ENCODE data around the gene ASB1.

Gene ASB1

GRCh38 chr2:238381341-238382115 is 45.2 kb upstream of the ASB1 start:
- H3K4me2 ChIP-seq (ENCODE audit: low read length) = no peak overlapping the region

GRCh38 chr2:238382381-238382781 is 44.3 kb upstream of the ASB1 start:
- Histone ChIP-seq H3K27me3 (ENCODE audit: insufficient read depth, low read length) (no peaks in the 10 kb centered on the region), H3K9me3 (ENCODE audit: low read length) (peaks cover 3% of the 10 kb centered on the region; the same call in 1 of the 2 replicates), H3K4me3 (ENCODE audit: low read depth, low read length, poor library complexity, severe bottlenecking) (no peak overlapping the region), H3K9me2 (ENCODE audit: low read depth, low read length) (no peaks in the 10 kb centered on the region), H3K27ac (ENCODE audit: low read depth, low read length, poor library complexity, severe bottlenecking) (no peak overlapping the region), H2AFZ (ENCODE audit: low read length) (no peak overlapping the region), H3K36me3 (ENCODE audit: insufficient read depth, low read length) (no peaks in the 10 kb centered on the region; the same call in 1 of the 2 replicates), H4K20me1 (ENCODE audit: insufficient read depth, low read length) (no peaks in the 10 kb centered on the region), H3K9ac (ENCODE audit: low read length) (no peak overlapping the region), H3K79me2 (ENCODE audit: insufficient read depth, low read length) (no peaks in the 10 kb centered on the region), H3K4me2 (ENCODE audit: low read length) (no peak overlapping the region), H3F3A (ENCODE audit: insufficient read depth, low read length) (no peaks in the 10 kb centered on the region), H3K4me1 (ENCODE audit: insufficient read depth, low read length, severe bottlenecking) (peaks cover 3% of the 10 kb centered on the region)
- TF ChIP-seq EZH2 (IDR thresholded peaks at IDR 0.05; ENCODE audit: borderline replicate concordance, low read length) = no peak
- TF ChIP-seq, protein P1, sequence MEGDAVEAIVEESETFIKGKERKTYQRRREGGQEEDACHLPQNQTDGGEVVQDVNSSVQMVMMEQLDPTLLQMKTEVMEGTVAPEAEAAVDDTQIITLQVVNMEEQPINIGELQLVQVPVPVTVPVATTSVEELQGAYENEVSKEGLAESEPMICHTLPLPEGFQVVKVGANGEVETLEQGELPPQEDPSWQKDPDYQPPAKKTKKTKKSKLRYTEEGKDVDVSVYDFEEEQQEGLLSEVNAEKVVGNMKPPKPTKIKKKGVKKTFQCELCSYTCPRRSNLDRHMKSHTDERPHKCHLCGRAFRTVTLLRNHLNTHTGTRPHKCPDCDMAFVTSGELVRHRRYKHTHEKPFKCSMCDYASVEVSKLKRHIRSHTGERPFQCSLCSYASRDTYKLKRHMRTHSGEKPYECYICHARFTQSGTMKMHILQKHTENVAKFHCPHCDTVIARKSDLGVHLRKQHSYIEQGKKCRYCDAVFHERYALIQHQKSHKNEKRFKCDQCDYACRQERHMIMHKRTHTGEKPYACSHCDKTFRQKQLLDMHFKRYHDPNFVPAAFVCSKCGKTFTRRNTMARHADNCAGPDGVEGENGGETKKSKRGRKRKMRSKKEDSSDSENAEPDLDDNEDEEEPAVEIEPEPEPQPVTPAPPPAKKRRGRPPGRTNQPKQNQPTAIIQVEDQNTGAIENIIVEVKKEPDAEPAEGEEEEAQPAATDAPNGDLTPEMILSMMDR (IDR thresholded peaks at IDR 0.05; ENCODE audit: low read length) = no peak

More at GRCh38 chr2:238381341-238382115, 45.2 kb upstream of the ASB1 start:
- H3K79me2 ChIP-seq (ENCODE audit: insufficient read depth, low read length) = no peaks in the 10 kb centered on the region
- no peaks in the 10 kb centered on the region for H3K9me2 ChIP-seq (ENCODE audit: low read depth, low read length)
- no peaks in the 10 kb centered on the region for H3K27me3 ChIP-seq (ENCODE audit: insufficient read depth, low read length)
- no peaks in the 10 kb centered on the region for H3F3A ChIP-seq (ENCODE audit: insufficient read depth, low read length)
- H4K20me1 ChIP-seq (ENCODE audit: insufficient read depth, low read length) = no peaks in the 10 kb centered on the region
- H3K27ac ChIP-seq (ENCODE audit: low read depth, low read length, poor library complexity, severe bottlenecking) = no peak overlapping the region
- H3K9ac ChIP-seq (ENCODE audit: low read length) = no peak overlapping the region
- H3K36me3 ChIP-seq (ENCODE audit: insufficient read depth, low read length) = no peaks in the 10 kb centered on the region; the same call in 1 of the 2 replicates
- H2AFZ ChIP-seq (ENCODE audit: low read length) = no peak overlapping the region
- H3K9me3 ChIP-seq (ENCODE audit: low read length) = peaks cover 3% of the 10 kb centered on the region; the same call in 1 of the 2 replicates
- peaks cover 3% of the 10 kb centered on the region for H3K4me1 ChIP-seq (ENCODE audit: insufficient read depth, low read length, severe bottlenecking)
- TF ChIP-seq EZH2 (IDR thresholded peaks at IDR 0.05; ENCODE audit: borderline replicate concordance, low read length) = no peak
- TF ChIP-seq, protein P1 (IDR thresholded peaks at IDR 0.05; ENCODE audit: low read length) = no peak
- H3K4me3 ChIP-seq (ENCODE audit: low read depth, low read length, poor library complexity, severe bottlenecking) = no peak overlapping the region

DNA sequence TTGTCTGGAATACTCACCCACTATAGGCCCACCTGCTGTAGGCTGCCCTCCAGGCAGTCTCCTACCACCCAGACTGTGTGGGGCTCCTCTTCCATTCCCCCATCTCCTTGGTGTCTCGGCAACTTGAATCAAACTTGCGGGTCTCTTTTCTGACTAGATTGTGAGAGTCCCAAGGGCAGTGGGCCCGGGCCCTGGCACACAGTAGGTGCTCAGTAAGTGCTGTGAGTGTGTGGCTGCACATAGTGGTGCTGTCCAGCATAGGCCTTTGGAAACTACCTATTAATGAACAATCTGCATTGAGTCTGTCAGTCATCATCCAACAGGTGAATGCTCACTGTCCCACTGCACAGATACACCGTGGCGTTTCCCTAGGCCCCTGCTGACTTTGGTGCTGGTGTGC is 43.6 kb upstream of the ASB1 start:
- Histone ChIP-seq H3F3A (ENCODE audit: insufficient read depth, low read length) (no peaks in the 10 kb centered on the region), H3K9me2 (ENCODE audit: low read depth, low read length) (no peaks in the 10 kb centered on the region), H3K4me2 (ENCODE audit: low read length) (no peak overlapping the region), H3K9ac (ENCODE audit: low read length) (no peak overlapping the region), H3K9me3 (ENCODE audit: low read length) (peaks cover 3% of the 10 kb centered on the region; the same call in 1 of the 2 replicates), H3K36me3 (ENCODE audit: insufficient read depth, low read length) (no peaks in the 10 kb centered on the region; the same call in 1 of the 2 replicates), H4K20me1 (ENCODE audit: insufficient read depth, low read length) (no peaks in the 10 kb centered on the region), H2AFZ (ENCODE audit: low read length) (no peak overlapping the region), H3K79me2 (ENCODE audit: insufficient read depth, low read length) (no peaks in the 10 kb centered on the region), H3K4me1 (ENCODE audit: insufficient read depth, low read length, severe bottlenecking) (peaks cover 3% of the 10 kb centered on the region), H3K27me3 (ENCODE audit: insufficient read depth, low read length) (no peaks in the 10 kb centered on the region), H3K4me3 (ENCODE audit: low read depth, low read length, poor library complexity, severe bottlenecking) (no peak overlapping the region), H3K27ac (ENCODE audit: low read depth, low read length, poor library complexity, severe bottlenecking) (no peak overlapping the region)
- no peak for TF ChIP-seq EZH2 (IDR thresholded peaks at IDR 0.05; ENCODE audit: borderline replicate concordance, low read length)
- TF ChIP-seq, protein P1 (IDR thresholded peaks at IDR 0.05; ENCODE audit: low read length) = no peak

Measured in OCI-LY1 (cell line).